Measurements from ENCODE around the gene MICU1. TPM values are rescaled to one million over a fixed set of nuclear protein-coding genes. Genes with fewer than 3 reads are reported as not detected.

MICU1 gene
- polyA plus RNA-seq, 1 donor (not counting 4 experiments of a cell fraction or from before 2014, with no cell fraction given) = 19.4 TPM

- DNase-seq (ENCODE audit: low read depth, low spot score) = no peak
- peaks cover 37% of the 10 kb centered on the region for H3K4me1 ChIP-seq (ENCODE audit: control insufficient read depth, extremely low read depth, insufficient read depth, low read length)
- no peak overlapping the region for H3K9ac ChIP-seq (ENCODE audit: control insufficient read depth, extremely low read depth, insufficient read depth, low read length)
- H3K27ac ChIP-seq (ENCODE audit: control insufficient read depth, insufficient read depth, low read length) = peak overlapping the region; percentile 15
- H4K20me1 ChIP-seq (ENCODE audit: control insufficient read depth, extremely low read depth, insufficient read depth, low read length) = no peaks in the 10 kb centered on the region
- no peaks in the 10 kb centered on the region for H3K79me2 ChIP-seq (ENCODE audit: control insufficient read depth, insufficient read depth, low read length)
- H3K9me1 ChIP-seq (ENCODE audit: control insufficient read depth, extremely low read depth, insufficient read depth, low read length) = no peaks in the 10 kb centered on the region
- dilution Hi-C loops (cut with MboI; ENCODE audit: extremely low pct_ligation_motif_present, low sequenced_read_pairs) = no loop called here
- H2AFZ ChIP-seq (ENCODE audit: control insufficient read depth, low read length) = no peak overlapping the region
- H3K4me3 ChIP-seq (ENCODE audit: control insufficient read depth in 2 of 3, extremely low read depth in 1 of 3, insufficient read depth in 2 of 3, low read depth in 1 of 3, low read length in 3 of 3) = no peak overlapping the region
- FAIRE-seq = no peak
- no peaks in the 10 kb centered on the region for H3K27me3 ChIP-seq (ENCODE audit: control insufficient read depth, extremely low read depth, insufficient read depth, low read length)
- peaks cover 5 to 6% of the 10 kb centered on the region in 2 experiments for H3K36me3 ChIP-seq (ENCODE audit: control insufficient read depth in 2 of 2, extremely low read depth in 1 of 2, insufficient read depth in 2 of 2, low read length in 2 of 2)
- no peaks in the 10 kb centered on the region for H3K9me3 ChIP-seq (ENCODE audit: control insufficient read depth, low read depth, low read length)
- H3K4me2 ChIP-seq (ENCODE audit: control insufficient read depth, extremely low read depth, insufficient read depth, low read depth, low read length) = no peak overlapping the region
- TF ChIP-seq EZH2 (IDR thresholded peaks at IDR 0.05; ENCODE audit: low read length) (no peak), CTCF (optimal IDR thresholded peaks at IDR 0.05 in 1 of 3, IDR thresholded peaks at IDR 0.05 in 1 of 3, conservative IDR thresholded peaks at IDR 0.05 in 1 of 3; ENCODE audit: extremely low read depth in 1 of 3, insufficient read depth in 2 of 3, low read length in 3 of 3) (no peak)
Measured at GRCh38 chr10:72329290-72330068, 296.4 kb downstream of the MICU1 start.

- Histone ChIP-seq H3K9me1 (ENCODE audit: control insufficient read depth, extremely low read depth, insufficient read depth, low read length) (no peaks in the 10 kb centered on the region), H3K9ac (ENCODE audit: control insufficient read depth, extremely low read depth, insufficient read depth, low read length) (no peak overlapping the region), H4K20me1 (ENCODE audit: control insufficient read depth, extremely low read depth, insufficient read depth, low read length) (no peaks in the 10 kb centered on the region), H3K4me3 (ENCODE audit: control insufficient read depth in 2 of 3, extremely low read depth in 1 of 3, insufficient read depth in 2 of 3, low read depth in 1 of 3, low read length in 3 of 3) (no peak overlapping the region), H3K79me2 (ENCODE audit: control insufficient read depth, insufficient read depth, low read length) (no peaks in the 10 kb centered on the region), H3K4me1 (ENCODE audit: control insufficient read depth, extremely low read depth, insufficient read depth, low read length) (peaks cover 37% of the 10 kb centered on the region), H3K9me3 (ENCODE audit: control insufficient read depth, low read depth, low read length) (no peaks in the 10 kb centered on the region), H3K36me3 (ENCODE audit: control insufficient read depth in 2 of 2, extremely low read depth in 1 of 2, insufficient read depth in 2 of 2, low read length in 2 of 2) (peaks cover 5 to 6% of the 10 kb centered on the region in 2 experiments), H3K4me2 (ENCODE audit: control insufficient read depth, extremely low read depth, insufficient read depth, low read depth, low read length) (no peak overlapping the region), H2AFZ (ENCODE audit: control insufficient read depth, low read length) (no peak overlapping the region), H3K27me3 (ENCODE audit: control insufficient read depth, extremely low read depth, insufficient read depth, low read length) (no peaks in the 10 kb centered on the region), H3K27ac (ENCODE audit: control insufficient read depth, insufficient read depth, low read length) (no peak overlapping the region)
- dilution Hi-C loops (cut with MboI; ENCODE audit: extremely low pct_ligation_motif_present, low sequenced_read_pairs) = no loop called here
- no peak for TF ChIP-seq EZH2 (IDR thresholded peaks at IDR 0.05; ENCODE audit: low read length)
- FAIRE-seq = no peak
- no peak for DNase-seq (ENCODE audit: low read depth, low spot score)
Measured at GRCh38 chr10:72328829-72329204, 297.1 kb downstream of the MICU1 start.

All from keratinocyte (primary cell).